Endothelial cell of umbilical vein (primary cell): ENCODE measurements around the gene ADCY5. TPM values are rescaled to one million over a fixed set of nuclear protein-coding genes. Genes with fewer than 3 reads are reported as not detected.

Experiments
- BruUV-seq: library from RNA; stranded (reverse); fragments of 400-500 nt; replicated peaks from 2 replicates; lab custom pipeline; 2021; lab: Mats Ljungman, UMichigan
- CTCF ChIA-PET: fragments of 300-600, 350-600 bp; sonication (Branson Sonifier 250); formaldehyde crosslinking; loops from one replicate; lab custom pipeline; 2021; ENCODE audit warnings: antibody characterized with exemption, inconsistent platforms; lab: Charles Lee
- POLR2A ChIA-PET: fragments of 300-600, 350-600 bp; sonication (Branson Sonifier 250); formaldehyde crosslinking; loops from one replicate; lab custom pipeline; 2021; ENCODE audit warnings: antibody characterized with exemption, inconsistent platforms; lab: Charles Lee
- DNase-seq: peaks from one replicate; pipeline ENCODE4 v3.0.0-alpha.2; 2011; ENCODE audit warnings: low read depth, low spot score
- FAIRE-seq: peaks from 2 replicates; lab custom pipeline; 2011; peaks lifted over from hg19 to GRCh38; lab: Jason Lieb, UNC
- H2AFZ ChIP-seq: 2 replicates; pipeline ENCODE4 v1.6.0; 2012; ENCODE audit warnings: low read depth, low read length, control low read depth, inconsistent platforms
- H3K27ac ChIP-seq: 2 replicates; pipeline ENCODE4 v1.5.1; 2011; ENCODE audit warnings: low read depth, mild to moderate bottlenecking, control low read depth, low read length, moderate library complexity; ENCODE audit not compliant: insufficient read depth
- H3K27me3 ChIP-seq, 2 experiments: 2 replicates each; pipeline versions ENCODE4 v1.6.0 to v1.6.1; 2011; ENCODE audit warnings: low read length in 2 of 2, mixed read lengths in 1 of 2; ENCODE audit not compliant: control insufficient read depth in 2 of 2, insufficient read depth in 2 of 2
- H3K36me3 ChIP-seq, 2 experiments: 2 replicates in 1 of 2; 3 replicates in 1 of 2; pipeline ENCODE4 v1.5.1; 2011; ENCODE audit warnings: low read length in 2 of 2, mild to moderate bottlenecking in 1 of 2, moderate library complexity in 1 of 2; ENCODE audit not compliant: control insufficient read depth in 2 of 2, insufficient read depth in 2 of 2; ENCODE audit errors: extremely low read depth in 1 of 2
- H3K4me1 ChIP-seq: 3 replicates; pipeline ENCODE4 v1.5.1; 2011; ENCODE audit warnings: mild to moderate bottlenecking, low read length; ENCODE audit not compliant: control insufficient read depth, insufficient read depth; ENCODE audit errors: extremely low read depth
- H3K4me2 ChIP-seq: 2 replicates; pipeline ENCODE4 v1.6.1; 2011; ENCODE audit warnings: low read length, control low read depth, mixed read lengths; ENCODE audit not compliant: insufficient read depth
- H3K4me3 ChIP-seq, 3 experiments: fragments of 200-600 bp in 1 of 3; sonication (generic), shearing (Covaris generic) in 1 of 3; replicated peaks in 1 of 3; 2 replicates each; pipeline ENCODE4 v1.5.1; 2011 to 2016; ENCODE audit warnings: control low read depth in 3 of 3, low read length in 3 of 3, mild to moderate bottlenecking in 2 of 3, inconsistent platforms in 1 of 3, low read depth in 1 of 3, moderate library complexity in 1 of 3; ENCODE audit not compliant: insufficient read depth in 1 of 3
- H3K79me2 ChIP-seq: 2 replicates; pipeline ENCODE4 v1.6.0; 2012; ENCODE audit warnings: low read length, inconsistent platforms; ENCODE audit not compliant: control insufficient read depth, insufficient read depth
- H3K9ac ChIP-seq: replicated peaks from 2 replicates; pipeline ENCODE3; 2011; ENCODE audit warnings: low read length, control low read depth; ENCODE audit not compliant: insufficient read depth; ENCODE audit errors: extremely low read depth
- H3K9me1 ChIP-seq: replicated peaks from 3 replicates; pipeline ENCODE4 v1.6.0; 2011; ENCODE audit warnings: mild to moderate bottlenecking, low read length; ENCODE audit not compliant: control insufficient read depth, insufficient read depth; ENCODE audit errors: extremely low read depth
- H3K9me3 ChIP-seq: replicated peaks from 2 replicates; pipeline ENCODE4 v1.5.1; 2012; ENCODE audit warnings: low read length, inconsistent platforms; ENCODE audit not compliant: control insufficient read depth, insufficient read depth
- H4K20me1 ChIP-seq: replicated peaks from 2 replicates; pipeline ENCODE3; 2011; ENCODE audit warnings: mild to moderate bottlenecking, low read length; ENCODE audit not compliant: control insufficient read depth, insufficient read depth; ENCODE audit errors: extremely low read depth
- FOS ChIP-seq: IDR thresholded peaks from 2 replicates; pipeline ENCODE4 v1.6.1; 2011; ENCODE audit warnings: mild to moderate bottlenecking, low read length, moderate library complexity, borderline replicate concordance; ENCODE audit not compliant: insufficient read depth
- JUN ChIP-seq: IDR thresholded peaks from 2 replicates; pipeline ENCODE4 v1.6.1; 2011; ENCODE audit warnings: borderline replicate concordance, low read depth; ENCODE audit not compliant: insufficient read length, insufficient read depth
- MYC ChIP-seq: IDR thresholded peaks from one replicate; pipeline ENCODE4 v1.6.1; 2011; ENCODE audit warnings: mild to moderate bottlenecking, low read depth, low read length
- POLR2AphosphoS5 ChIP-seq: IDR thresholded peaks from 2 replicates; pipeline ENCODE4 v1.6.1; 2012; ENCODE audit warnings: low read depth, mild to moderate bottlenecking, control low read depth, low read length, moderate library complexity; ENCODE audit not compliant: insufficient read depth
- dilution Hi-C: fragments of 300-500 bp; cut with MboI; formaldehyde crosslinking; loops from one replicate; pipeline ENCODE4 v1.15.0; 2019; ENCODE audit warnings: low sequenced_read_pairs; ENCODE audit not compliant: extremely low pct_ligation_motif_present
- intact Hi-C: fragments of 100-400 bp; cut with micrococcal nuclease; formaldehyde crosslinking; loops from one replicate; pipeline ENCODE4 v1.10.0; 2022
- polyA plus RNA-seq, 4 experiments: library from polyadenylated mRNA; depleted of rRNA in 3 of 4; stranded (reverse) in 3 of 4; unstranded in 1 of 4; fragments of >200 nt; gene quantifications; 2 replicates each; pipeline versions ENCODE4 v1.2.1 to v1.2.3, GENCODE V29; 2011 to 2012; ENCODE audit warnings: missing spikeins in 1 of 4
- total RNA-seq: library from RNA; stranded (reverse); gene quantifications from 2 replicates; pipeline ENCODE4 v1.2.3, GENCODE V29; 2021
- TF ChIP-seq, protein P1 (sequence below): IDR thresholded peaks from 2 replicates; pipeline ENCODE4 v1.6.1; 2011; ENCODE audit not compliant: insufficient read depth, insufficient read length
- TF ChIP-seq, protein P2 (sequence below), 2 donors: IDR thresholded peaks; 1 replicate in 1 of 2; 2 replicates in 1 of 2; pipeline ENCODE4 v1.5.1; 2011; ENCODE audit warnings: low read length in 2 of 2, mild to moderate bottlenecking in 2 of 2, moderate library complexity in 2 of 2, control low read depth in 1 of 2, inconsistent platforms in 1 of 2, low read depth in 1 of 2; ENCODE audit not compliant: insufficient read depth in 1 of 2; ENCODE audit errors: extremely low read depth in 1 of 2

Gene ADCY5
- total and polyA plus RNA-seq, 2 donors (not counting 3 experiments of a cell fraction or from before 2014, with no cell fraction given): 0.01 TPM; not detected in 1

- TF ChIP-seq POLR2AphosphoS5 (no peak), JUN (peak; percentile 17), FOS (no peak), MYC (no peak)
- TF ChIP-seq, protein P1, sequence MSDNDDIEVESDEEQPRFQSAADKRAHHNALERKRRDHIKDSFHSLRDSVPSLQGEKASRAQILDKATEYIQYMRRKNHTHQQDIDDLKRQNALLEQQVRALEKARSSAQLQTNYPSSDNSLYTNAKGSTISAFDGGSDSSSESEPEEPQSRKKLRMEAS: no peak
- TF ChIP-seq, protein P2, sequence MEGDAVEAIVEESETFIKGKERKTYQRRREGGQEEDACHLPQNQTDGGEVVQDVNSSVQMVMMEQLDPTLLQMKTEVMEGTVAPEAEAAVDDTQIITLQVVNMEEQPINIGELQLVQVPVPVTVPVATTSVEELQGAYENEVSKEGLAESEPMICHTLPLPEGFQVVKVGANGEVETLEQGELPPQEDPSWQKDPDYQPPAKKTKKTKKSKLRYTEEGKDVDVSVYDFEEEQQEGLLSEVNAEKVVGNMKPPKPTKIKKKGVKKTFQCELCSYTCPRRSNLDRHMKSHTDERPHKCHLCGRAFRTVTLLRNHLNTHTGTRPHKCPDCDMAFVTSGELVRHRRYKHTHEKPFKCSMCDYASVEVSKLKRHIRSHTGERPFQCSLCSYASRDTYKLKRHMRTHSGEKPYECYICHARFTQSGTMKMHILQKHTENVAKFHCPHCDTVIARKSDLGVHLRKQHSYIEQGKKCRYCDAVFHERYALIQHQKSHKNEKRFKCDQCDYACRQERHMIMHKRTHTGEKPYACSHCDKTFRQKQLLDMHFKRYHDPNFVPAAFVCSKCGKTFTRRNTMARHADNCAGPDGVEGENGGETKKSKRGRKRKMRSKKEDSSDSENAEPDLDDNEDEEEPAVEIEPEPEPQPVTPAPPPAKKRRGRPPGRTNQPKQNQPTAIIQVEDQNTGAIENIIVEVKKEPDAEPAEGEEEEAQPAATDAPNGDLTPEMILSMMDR (IDR thresholded peaks at IDR 0.05; ENCODE audit: extremely low read depth in 1 of 2, insufficient read depth in 1 of 2, low read depth in 1 of 2, low read length in 2 of 2): no peak
- CTCF ChIA-PET: interaction anchor here (0.6 to 2.2 kb wide), 2 partner anchors 15 to 92 kb away, joined by 4 to 8 read pairs; no protein-coding TSS in a partner anchor
- FAIRE-seq: no peak
- dilution Hi-C loops: no loop called here
- POLR2A ChIA-PET: no interaction called here
- Histone ChIP-seq H3K9ac (no peak overlapping the region), H3K9me1 (no peaks in the 10 kb centered on the region), H3K4me2 (no peak overlapping the region), H3K27ac (no peak overlapping the region), H3K36me3 (no peaks in the 10 kb centered on the region), H3K79me2 (no peaks in the 10 kb centered on the region), H3K4me1 (no peaks in the 10 kb centered on the region), H2AFZ (no peak overlapping the region), H4K20me1 (no peaks in the 10 kb centered on the region), H3K9me3 (no peaks in the 10 kb centered on the region), H3K27me3 (no peaks in the 10 kb centered on the region), H3K4me3 (no peak overlapping the region)
- BruUV-seq: no TSS peak
- intact Hi-C loops: no loop called here
- peak; percentile 6 for DNase-seq
Observed at GRCh38 chr3:123344175-123344906, 104.5 kb downstream of the ADCY5 start.
